GM12878 (cell line): ENCODE measurements around the gene MAN1A1. TPM values are rescaled to one million over a fixed set of nuclear protein-coding genes. Genes with fewer than 3 reads are reported as not detected.

ENCODE experiments used
- ATAC-seq: fragments of 200-7000 bp; cut with Tn5 transposase; 3 replicates; pipeline ENCODE4 v1.9.1; 2020; ENCODE audit warnings: mild to moderate bottlenecking, moderate library complexity
- BruUV-seq: library from RNA; stranded (reverse); fragments of 400-500 nt; replicated peaks from 2 replicates; lab custom pipeline; 2021; lab: Mats Ljungman, UMichigan
- CTCF ChIA-PET: fragments of 300-600 bp; sonication (Branson Sonifier 250); formaldehyde crosslinking; extraction: SDS; loops from one replicate; lab custom pipeline; 2021; ENCODE audit warnings: inconsistent platforms; lab: Yijun Ruan, JAX
- POLR2A ChIA-PET: fragments of 350-600 bp; formaldehyde crosslinking; extraction: SDS; loops from one replicate; lab custom pipeline; 2021; ENCODE audit warnings: inconsistent platforms; lab: Charles Lee
- RAD21 ChIA-PET: fragments of 300-600 bp; sonication (Branson Sonifier 250); formaldehyde crosslinking; loops from one replicate; lab custom pipeline; 2023; ENCODE audit warnings: antibody characterized with exemption; ENCODE audit not compliant: unreplicated experiment; lab: Charles Lee
- SMC1A ChIA-PET: fragments of 300-600 bp; sonication (Branson Sonifier 250); formaldehyde crosslinking; loops from one replicate; lab custom pipeline; 2023; ENCODE audit not compliant: unreplicated experiment, uncharacterized antibody; lab: Charles Lee
- DNase-seq: peaks from one replicate; pipeline ENCODE4 v3.0.0-alpha.2; 2011; ENCODE audit warnings: low read depth, low spot score
- FAIRE-seq: peaks from 3 replicates; lab custom pipeline; 2011; peaks lifted over from hg19 to GRCh38; lab: Jason Lieb, UNC
- H2AFZ ChIP-seq: 2 replicates; pipeline ENCODE4 v1.6.0; 2011; ENCODE audit warnings: low read depth, low read length, control low read depth; ENCODE audit not compliant: control insufficient read depth
- H3K27ac ChIP-seq: 2 replicates; pipeline ENCODE4 v1.5.1; 2011; ENCODE audit warnings: control low read depth; ENCODE audit not compliant: control insufficient read depth, insufficient read depth
- H3K27me3 ChIP-seq, 2 experiments: replicated peaks in 1 of 2; 2 replicates each; pipeline versions ENCODE4 v1.6.0 to v1.6.1; 2011; ENCODE audit warnings: low read length in 1 of 2; ENCODE audit not compliant: control insufficient read depth in 2 of 2, insufficient read depth in 2 of 2
- H3K36me3 ChIP-seq, 2 experiments: 2 replicates each; pipeline ENCODE4 v1.5.1; 2011; ENCODE audit warnings: low read length in 1 of 2; ENCODE audit not compliant: control insufficient read depth in 2 of 2, insufficient read depth in 2 of 2
- H3K4me1 ChIP-seq: 2 replicates; pipeline ENCODE4 v1.6.1; 2011; ENCODE audit warnings: mild to moderate bottlenecking, low read length, moderate library complexity, mixed read lengths; ENCODE audit not compliant: control insufficient read depth, insufficient read depth
- H3K4me2 ChIP-seq: 2 replicates; pipeline ENCODE4 v1.6.0; 2011; ENCODE audit warnings: control low read depth; ENCODE audit not compliant: control insufficient read depth, insufficient read depth
- H3K4me3 ChIP-seq: fragments of 200-600 bp; sonication (generic); 2 replicates; pipeline ENCODE4 v1.5.1; 2016
- H3K79me2 ChIP-seq: 2 replicates; pipeline ENCODE4 v1.6.0; 2011; ENCODE audit warnings: low read length; ENCODE audit not compliant: control insufficient read depth, insufficient read depth
- H3K9ac ChIP-seq: 2 replicates; pipeline ENCODE4 v1.8.0; 2011; ENCODE audit warnings: low read length, control low read depth, mixed read lengths; ENCODE audit not compliant: control insufficient read depth, insufficient read depth
- H3K9me3 ChIP-seq: replicated peaks from 3 replicates; pipeline ENCODE4 v1.5.1; 2011; ENCODE audit warnings: mild to moderate bottlenecking, low read length; ENCODE audit not compliant: control insufficient read depth, insufficient read depth
- H4K20me1 ChIP-seq: 2 replicates; pipeline ENCODE4 v1.6.0; 2011; ENCODE audit not compliant: control insufficient read depth, insufficient read depth
- CHD4 ChIP-seq: fragments of 200-600 bp; sonication (generic); IDR thresholded peaks from 2 replicates; pipeline ENCODE4 v1.6.1; 2016; ENCODE audit warnings: mild to moderate bottlenecking
- CREM ChIP-seq: IDR thresholded peaks from 2 replicates; pipeline ENCODE4 v1.6.1; 2014; ENCODE audit warnings: antibody characterized with exemption, low read depth
- DPF2 ChIP-seq: fragments of 450-650 bp; IDR thresholded peaks from 2 replicates; pipeline ENCODE4 v1.6.1; 2017; ENCODE audit warnings: mild to moderate bottlenecking
- E2F8 ChIP-seq: fragments of 450-650 bp; IDR thresholded peaks from 2 replicates; pipeline ENCODE4 v1.6.1; 2018; ENCODE audit warnings: mild to moderate bottlenecking, low read depth, moderate library complexity; ENCODE audit not compliant: partially characterized antibody
- FOS ChIP-seq: IDR thresholded peaks from 3 replicates; pipeline ENCODE4 v1.6.1; 2011; ENCODE audit warnings: borderline replicate concordance; ENCODE audit not compliant: insufficient read length; ENCODE audit errors: extremely low read depth
- IRF5 ChIP-seq: fragments of 450-650 bp; IDR thresholded peaks from 2 replicates; pipeline ENCODE4 v1.6.1; 2017; ENCODE audit warnings: borderline replicate concordance
- JUND ChIP-seq: IDR thresholded peaks from 2 replicates; pipeline ENCODE4 v1.6.1; 2012; ENCODE audit warnings: low read depth, mild to moderate bottlenecking, low read length, improper control_type of control experiment, moderate library complexity
- NFIC ChIP-seq: IDR thresholded peaks from 2 replicates; pipeline ENCODE4 v1.6.1; 2012; ENCODE audit warnings: low read depth, mild to moderate bottlenecking, inconsistent platforms, low read length, moderate library complexity
- NR2F1 ChIP-seq: fragments of 450-650 bp; conservative IDR thresholded peaks from 2 replicates; pipeline ENCODE4 v1.6.1; 2017; ENCODE audit warnings: mild to moderate bottlenecking
- PML ChIP-seq: IDR thresholded peaks from 2 replicates; pipeline ENCODE4 v1.6.1; 2012; ENCODE audit warnings: low read length, inconsistent platforms
- POLR2AphosphoS2 ChIP-seq: IDR thresholded peaks from 2 replicates; pipeline ENCODE4 v1.6.1; 2011; ENCODE audit warnings: low read depth, mild to moderate bottlenecking, low read length, improper control_type of control experiment, moderate library complexity
- RAD21 ChIP-seq: IDR thresholded peaks from 2 replicates; pipeline ENCODE4 v1.6.1; 2011; ENCODE audit warnings: mild to moderate bottlenecking, low read depth, low read length, moderate library complexity; ENCODE audit not compliant: insufficient read depth
- RBBP5 ChIP-seq: fragments of 200-600 bp; sonication (generic); conservative IDR thresholded peaks from 2 replicates; pipeline ENCODE4 v1.6.1; 2016
- RFX5 ChIP-seq: IDR thresholded peaks from 2 replicates; pipeline ENCODE4 v1.6.1; 2011; ENCODE audit warnings: low read depth, low read length, improper control_type of control experiment
- SMAD5 ChIP-seq: IDR thresholded peaks from 2 replicates; pipeline ENCODE4 v1.6.1; 2016; ENCODE audit warnings: antibody characterized with exemption, low read depth
- SMC3 ChIP-seq: IDR thresholded peaks from 2 replicates; pipeline ENCODE4 v1.6.1; 2011; ENCODE audit warnings: low read length, improper control_type of control experiment, borderline replicate concordance
- STAT3 ChIP-seq: IDR thresholded peaks from 2 replicates; pipeline ENCODE4 v1.6.1; 2011; ENCODE audit warnings: low read depth, low read length, improper control_type of control experiment
- ZNF217 ChIP-seq: fragments of 450-650 bp; IDR thresholded peaks from 2 replicates; pipeline ENCODE4 v1.6.1; 2017; ENCODE audit warnings: antibody characterized with exemption, mild to moderate bottlenecking
- in situ Hi-C: fragments of 300-500 bp; cut with MboI; formaldehyde crosslinking; loops from 9 replicates; pipeline ENCODE4 v1.14.3; 2018; ENCODE audit warnings: mixed read lengths
- intact Hi-C: fragments of 100-400 bp; cut with micrococcal nuclease; formaldehyde crosslinking; loops from one replicate; pipeline ENCODE4 v1.14.2; 2022; ENCODE audit not compliant: unreplicated experiment
- polyA plus RNA-seq, 11 experiments: library from polyadenylated mRNA; depleted of rRNA in 4 of 11; unstranded in 6 of 11; stranded (reverse) in 5 of 11; fragments of >200 nt; fragmentation: Nextera tagmentation in 4 of 11; fragmentation: Illumina TruSeq in 1 of 11; extraction: Ambion mirVana in 4 of 11; extraction: Trizol in 1 of 11; gene quantifications; 1 replicate in 1 of 11; 2 replicates in 10 of 11; pipeline versions ENCODE4 v1.2.1 to v1.2.3, GENCODE V29; 2011 to 2016; ENCODE audit warnings: inconsistent platforms in 2 of 11, missing spikeins in 2 of 11, low read depth in 1 of 11
- total RNA-seq, 4 experiments: library from RNA; depleted of rRNA in 3 of 4; stranded (reverse); fragments of >200 nt in 3 of 4; fragmentation: Illumina TruSeq in 1 of 4; extraction: Trizol in 1 of 4; gene quantifications; 2 replicates each; pipeline versions ENCODE4 v1.2.1 to v1.2.3, GENCODE V29; 2013 to 2021
- TF ChIP-seq, protein P1 (sequence below): fragments of 450-650 bp; IDR thresholded peaks from 2 replicates; pipeline ENCODE4 v1.6.1; 2016; ENCODE audit warnings: mild to moderate bottlenecking, moderate library complexity, borderline replicate concordance

MAN1A1 gene
- total and polyA plus RNA-seq, 10 of the 15 experiments (the other 5 are each of a cell fraction or from before 2014, with no cell fraction given): 5.4 to 28.1 (median 19.5) TPM

- BruUV-seq: no TSS peak
- intact Hi-C loops (no loop called here), in situ Hi-C loops (no loop called here)
- no peaks in the 10 kb centered on the region for H3K36me3 ChIP-seq
- H3K4me1 ChIP-seq: no peaks in the 10 kb centered on the region
- no peaks in the 10 kb centered on the region for H3K79me2 ChIP-seq
- ChIA-PET CTCF (no interaction called here), RAD21 (no interaction called here), POLR2A (no interaction called here), SMC1A (interaction anchor here (0.6 to 1.3 kb wide), 2 partner anchors 79 to 83 kb away, joined by 3 to 4 read pairs; no protein-coding TSS in a partner anchor)
- ATAC-seq: no peak
- no peak overlapping the region for H3K4me2 ChIP-seq
- H3K9me3 ChIP-seq: no peaks in the 10 kb centered on the region; the same call in 1 of the 3 replicates
- H3K4me3 ChIP-seq: no peak overlapping the region
- no peaks in the 10 kb centered on the region for H3K27me3 ChIP-seq
- DNase-seq: no peak
- H4K20me1 ChIP-seq: no peaks in the 10 kb centered on the region
- TF ChIP-seq NR2F1 (no peak), JUND (no peak), ZNF217 (no peak), DPF2 (no peak), RFX5 (no peak), CHD4 (no peak), PML (no peak), FOS (no peak), RBBP5 (no peak), SMC3 (no peak), CREM (no peak), RAD21 (no peak), E2F8 (no peak), SMAD5 (no peak), NFIC (no peak), STAT3 (no peak), IRF5 (no peak), POLR2AphosphoS2 (no peak)
- TF ChIP-seq, protein P1, sequence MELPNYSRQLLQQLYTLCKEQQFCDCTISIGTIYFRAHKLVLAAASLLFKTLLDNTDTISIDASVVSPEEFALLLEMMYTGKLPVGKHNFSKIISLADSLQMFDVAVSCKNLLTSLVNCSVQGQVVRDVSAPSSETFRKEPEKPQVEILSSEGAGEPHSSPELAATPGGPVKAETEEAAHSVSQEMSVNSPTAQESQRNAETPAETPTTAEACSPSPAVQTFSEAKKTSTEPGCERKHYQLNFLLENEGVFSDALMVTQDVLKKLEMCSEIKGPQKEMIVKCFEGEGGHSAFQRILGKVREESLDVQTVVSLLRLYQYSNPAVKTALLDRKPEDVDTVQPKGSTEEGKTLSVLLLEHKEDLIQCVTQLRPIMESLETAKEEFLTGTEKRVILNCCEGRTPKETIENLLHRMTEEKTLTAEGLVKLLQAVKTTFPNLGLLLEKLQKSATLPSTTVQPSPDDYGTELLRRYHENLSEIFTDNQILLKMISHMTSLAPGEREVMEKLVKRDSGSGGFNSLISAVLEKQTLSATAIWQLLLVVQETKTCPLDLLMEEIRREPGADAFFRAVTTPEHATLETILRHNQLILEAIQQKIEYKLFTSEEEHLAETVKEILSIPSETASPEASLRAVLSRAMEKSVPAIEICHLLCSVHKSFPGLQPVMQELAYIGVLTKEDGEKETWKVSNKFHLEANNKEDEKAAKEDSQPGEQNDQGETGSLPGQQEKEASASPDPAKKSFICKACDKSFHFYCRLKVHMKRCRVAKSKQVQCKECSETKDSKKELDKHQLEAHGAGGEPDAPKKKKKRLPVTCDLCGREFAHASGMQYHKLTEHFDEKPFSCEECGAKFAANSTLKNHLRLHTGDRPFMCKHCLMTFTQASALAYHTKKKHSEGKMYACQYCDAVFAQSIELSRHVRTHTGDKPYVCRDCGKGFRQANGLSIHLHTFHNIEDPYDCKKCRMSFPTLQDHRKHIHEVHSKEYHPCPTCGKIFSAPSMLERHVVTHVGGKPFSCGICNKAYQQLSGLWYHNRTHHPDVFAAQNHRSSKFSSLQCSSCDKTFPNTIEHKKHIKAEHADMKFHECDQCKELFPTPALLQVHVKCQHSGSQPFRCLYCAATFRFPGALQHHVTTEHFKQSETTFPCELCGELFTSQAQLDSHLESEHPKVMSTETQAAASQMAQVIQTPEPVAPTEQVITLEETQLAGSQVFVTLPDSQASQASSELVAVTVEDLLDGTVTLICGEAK: no peak
- no peak overlapping the region for H2AFZ ChIP-seq
- no peak overlapping the region for H3K27ac ChIP-seq
- no peak for FAIRE-seq
- no peak overlapping the region for H3K9ac ChIP-seq
Observed at GRCh38 chr6:119390247-119390793, 40.8 kb upstream of the MAN1A1 start.
